Neutrophil (primary cell): ENCODE results near the gene GPC6.

Source experiments
- H3K27ac ChIP-seq: fragments of 200-600 bp; sonication (generic); 2 replicates; pipeline ENCODE4 v1.5.1; 2016; ENCODE audit warnings: mild to moderate bottlenecking, moderate library complexity
- H3K27me3 ChIP-seq: fragments of 200-600 bp; sonication (generic); 2 replicates; pipeline ENCODE4 v1.6.0; 2016; ENCODE audit warnings: mild to moderate bottlenecking
- H3K36me3 ChIP-seq: fragments of 200-600 bp; sonication (generic); 2 replicates; pipeline ENCODE4 v1.5.1; 2017
- H3K4me1 ChIP-seq, 2 experiments: fragments of 200-600 bp in 1 of 2; sonication (generic) in 1 of 2; 1 replicate in 1 of 2; 2 replicates in 1 of 2; pipeline versions ENCODE4 v1.5.1 to v1.6.1; 2013 to 2016; ENCODE audit warnings: low read depth in 1 of 2, low read length in 1 of 2, mild to moderate bottlenecking in 1 of 2, moderate library complexity in 1 of 2; ENCODE audit not compliant: control insufficient read depth in 1 of 2, insufficient read depth in 1 of 2
- H3K4me3 ChIP-seq, 2 experiments: fragments of 200-600 bp in 1 of 2; sonication (generic) in 1 of 2; 1 replicate in 1 of 2; 2 replicates in 1 of 2; pipeline ENCODE4 v1.5.1; 2013 to 2016; ENCODE audit warnings: low read depth in 1 of 2, low read length in 1 of 2, mild to moderate bottlenecking in 1 of 2, moderate library complexity in 1 of 2
- H3K9me3 ChIP-seq: fragments of 200-600 bp; sonication (generic); 2 replicates; pipeline ENCODE4 v1.5.1; 2016
- TF ChIP-seq, protein P1 (sequence below): fragments of 200-600 bp; sonication (generic); IDR thresholded peaks from 2 replicates; pipeline ENCODE4 v1.5.1; 2016; ENCODE audit warnings: antibody characterized with exemption

Gene GPC6

DNA sequence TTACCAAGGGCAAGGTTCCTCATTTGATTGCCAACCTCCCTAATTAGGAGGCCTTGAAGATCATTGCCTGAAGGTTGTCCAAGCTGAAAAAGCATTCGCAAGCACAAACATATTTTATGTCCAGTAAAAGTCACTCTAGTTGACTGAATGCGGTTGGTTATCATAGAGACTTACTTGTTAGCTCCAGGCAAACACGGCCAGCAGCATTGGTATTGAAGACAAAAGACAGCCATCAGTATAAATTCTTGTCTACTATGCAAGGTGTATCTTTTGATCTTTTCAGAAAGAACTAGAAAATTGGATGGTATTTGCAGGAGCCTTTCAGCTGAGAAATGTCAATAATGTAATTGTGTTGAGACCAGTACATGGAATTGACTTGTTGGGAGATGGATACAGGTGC, 129.9 kb downstream of the GPC6 start:
- TF ChIP-seq, protein P1, sequence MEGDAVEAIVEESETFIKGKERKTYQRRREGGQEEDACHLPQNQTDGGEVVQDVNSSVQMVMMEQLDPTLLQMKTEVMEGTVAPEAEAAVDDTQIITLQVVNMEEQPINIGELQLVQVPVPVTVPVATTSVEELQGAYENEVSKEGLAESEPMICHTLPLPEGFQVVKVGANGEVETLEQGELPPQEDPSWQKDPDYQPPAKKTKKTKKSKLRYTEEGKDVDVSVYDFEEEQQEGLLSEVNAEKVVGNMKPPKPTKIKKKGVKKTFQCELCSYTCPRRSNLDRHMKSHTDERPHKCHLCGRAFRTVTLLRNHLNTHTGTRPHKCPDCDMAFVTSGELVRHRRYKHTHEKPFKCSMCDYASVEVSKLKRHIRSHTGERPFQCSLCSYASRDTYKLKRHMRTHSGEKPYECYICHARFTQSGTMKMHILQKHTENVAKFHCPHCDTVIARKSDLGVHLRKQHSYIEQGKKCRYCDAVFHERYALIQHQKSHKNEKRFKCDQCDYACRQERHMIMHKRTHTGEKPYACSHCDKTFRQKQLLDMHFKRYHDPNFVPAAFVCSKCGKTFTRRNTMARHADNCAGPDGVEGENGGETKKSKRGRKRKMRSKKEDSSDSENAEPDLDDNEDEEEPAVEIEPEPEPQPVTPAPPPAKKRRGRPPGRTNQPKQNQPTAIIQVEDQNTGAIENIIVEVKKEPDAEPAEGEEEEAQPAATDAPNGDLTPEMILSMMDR, result no peak
- H3K27ac ChIP-seq, result no peak overlapping the region
- no peaks in the 10 kb centered on the region for H3K4me1 ChIP-seq
- H3K36me3 ChIP-seq, result no peaks in the 10 kb centered on the region
- H3K9me3 ChIP-seq, result no peaks in the 10 kb centered on the region
- H3K4me3 ChIP-seq, result no peak overlapping the region
- H3K27me3 ChIP-seq, result no peaks in the 10 kb centered on the region

GRCh38 chr13:93360021-93360420, 133.4 kb downstream of the GPC6 start:
- Histone ChIP-seq H3K27me3 (no peaks in the 10 kb centered on the region), H3K27ac (no peak overlapping the region), H3K4me3 (no peak overlapping the region), H3K9me3 (no peaks in the 10 kb centered on the region), H3K36me3 (no peaks in the 10 kb centered on the region), H3K4me1 (no peaks in the 10 kb centered on the region)
- TF ChIP-seq, protein P1, result no peak

GRCh38 chr13:93361703-93362102, 135.1 kb downstream of the GPC6 start:
- Histone ChIP-seq H3K9me3 (no peaks in the 10 kb centered on the region), H3K27me3 (no peaks in the 10 kb centered on the region), H3K27ac (no peak overlapping the region), H3K4me1 (no peaks in the 10 kb centered on the region), H3K36me3 (no peaks in the 10 kb centered on the region), H3K4me3 (no peak overlapping the region)
- TF ChIP-seq, protein P1, result no peak

DNA sequence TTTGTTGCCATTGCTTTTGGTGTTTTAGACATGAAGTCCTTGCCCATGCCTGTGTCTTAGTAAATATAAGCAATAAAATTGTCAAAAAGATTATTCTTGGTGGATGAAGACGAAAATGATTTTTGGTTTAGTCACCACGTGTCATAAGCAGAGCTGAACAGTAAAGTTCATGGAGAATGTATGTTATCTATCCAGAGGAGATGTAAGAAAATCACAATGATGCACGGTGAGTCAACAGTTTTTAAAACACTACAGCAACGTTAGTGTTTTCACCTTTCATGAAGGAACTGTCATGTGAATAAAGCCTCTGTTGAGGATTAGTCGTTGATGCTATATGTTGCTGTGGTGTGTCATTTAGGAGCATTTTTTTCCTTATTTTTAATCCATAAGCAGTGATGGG, 137.6 kb downstream of the GPC6 start:
- no peak overlapping the region for H3K27ac ChIP-seq
- TF ChIP-seq, protein P1, result no peak
- H3K4me1 ChIP-seq, result no peaks in the 10 kb centered on the region
- no peaks in the 10 kb centered on the region for H3K36me3 ChIP-seq
- no peaks in the 10 kb centered on the region for H3K9me3 ChIP-seq
- H3K27me3 ChIP-seq, result no peaks in the 10 kb centered on the region
- no peak overlapping the region for H3K4me3 ChIP-seq

DNA sequence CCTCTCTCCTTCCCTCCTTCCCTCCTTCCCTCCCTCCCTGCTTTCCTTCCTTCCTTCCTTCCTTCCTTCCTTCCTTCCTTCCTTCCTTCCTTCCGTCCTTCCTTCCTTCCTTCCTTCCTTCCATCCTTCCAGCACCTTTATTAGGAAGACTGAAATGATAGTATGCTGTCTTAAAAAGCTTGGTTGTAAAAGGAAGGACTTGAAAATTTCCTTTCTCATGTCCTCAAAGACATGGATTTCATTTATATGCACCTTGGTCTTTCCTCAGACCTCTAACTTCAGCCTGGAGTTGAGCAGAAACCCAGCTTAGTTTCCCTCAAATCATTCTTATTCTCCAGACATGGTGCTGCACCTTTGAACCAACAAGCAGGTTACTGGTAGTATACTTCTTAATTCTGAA, 141.7 kb downstream of the GPC6 start:
- TF ChIP-seq, protein P1, result no peak
- H3K27ac ChIP-seq, result no peak overlapping the region

DNA sequence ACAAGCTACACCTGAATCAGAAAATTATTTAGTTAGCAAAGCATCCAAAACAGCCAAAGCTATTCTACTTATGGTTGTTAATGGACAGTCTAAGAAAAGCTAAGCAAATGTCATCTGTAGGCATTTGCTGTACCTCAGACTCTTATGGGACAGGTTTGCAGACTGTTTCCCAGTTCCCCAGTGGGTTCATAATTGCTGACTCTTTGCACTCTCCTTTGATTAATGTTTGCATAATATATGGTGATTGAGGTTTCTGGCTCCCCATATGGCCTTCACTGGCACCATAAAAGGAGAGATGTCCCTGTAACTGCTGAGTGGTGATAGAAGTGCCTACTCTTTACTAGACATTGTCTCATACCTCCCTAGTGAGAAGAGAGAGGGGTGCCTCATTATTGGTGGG, 142.1 kb downstream of the GPC6 start:
- Histone ChIP-seq H3K9me3 (no peaks in the 10 kb centered on the region), H3K4me3 (no peak overlapping the region), H3K36me3 (no peaks in the 10 kb centered on the region), H3K4me1 (no peaks in the 10 kb centered on the region), H3K27ac (no peak overlapping the region), H3K27me3 (no peaks in the 10 kb centered on the region)
- TF ChIP-seq, protein P1, result no peak

More for the DNA sequence above, 141.7 kb downstream of the GPC6 start:
- no peaks in the 10 kb centered on the region for H3K4me1 ChIP-seq
- H3K27me3 ChIP-seq, result no peaks in the 10 kb centered on the region
- no peaks in the 10 kb centered on the region for H3K36me3 ChIP-seq
- H3K9me3 ChIP-seq, result no peaks in the 10 kb centered on the region
- no peak overlapping the region for H3K4me3 ChIP-seq
